Measurements from ENCODE around the gene NBAS.

Gene NBAS

DNA sequence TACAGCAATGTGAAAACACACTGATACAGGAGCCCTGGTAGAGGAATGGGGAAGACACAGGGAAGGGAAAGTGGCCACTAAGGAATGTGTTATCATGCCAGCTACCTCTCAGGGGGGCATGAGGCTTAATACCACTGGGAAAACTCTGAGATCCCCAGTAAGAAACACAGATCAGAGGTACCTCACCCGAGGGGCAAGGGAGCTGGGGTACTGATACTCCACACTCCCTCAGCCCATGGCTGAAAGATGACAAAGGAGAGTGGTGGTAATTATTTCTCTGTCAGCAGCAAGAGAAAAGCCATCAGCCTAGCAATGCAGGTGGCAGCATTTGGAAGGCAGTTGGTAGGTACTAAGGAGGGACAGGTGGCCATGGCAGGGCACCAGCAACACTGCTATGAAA is 434.8 kb downstream of the NBAS start:
- Histone ChIP-seq H3K9ac (ENCODE audit: low read length) (no peak overlapping the region), H3K27ac (ENCODE audit: low read length) (no peak overlapping the region), H3K27me3 (ENCODE audit: control insufficient read depth, insufficient read depth, low read length) (no peaks in the 10 kb centered on the region), H3K9me3 (ENCODE audit: control insufficient read depth, low read depth, low read length) (no peaks in the 10 kb centered on the region), H3K36me3 (ENCODE audit: control insufficient read depth, low read depth, low read length) (no peaks in the 10 kb centered on the region), H3K4me1 (ENCODE audit: control insufficient read depth, low read depth, low read length) (peaks cover 5% of the 10 kb centered on the region), H3K4me3 (ENCODE audit: low read length) (no peak overlapping the region)

DNA sequence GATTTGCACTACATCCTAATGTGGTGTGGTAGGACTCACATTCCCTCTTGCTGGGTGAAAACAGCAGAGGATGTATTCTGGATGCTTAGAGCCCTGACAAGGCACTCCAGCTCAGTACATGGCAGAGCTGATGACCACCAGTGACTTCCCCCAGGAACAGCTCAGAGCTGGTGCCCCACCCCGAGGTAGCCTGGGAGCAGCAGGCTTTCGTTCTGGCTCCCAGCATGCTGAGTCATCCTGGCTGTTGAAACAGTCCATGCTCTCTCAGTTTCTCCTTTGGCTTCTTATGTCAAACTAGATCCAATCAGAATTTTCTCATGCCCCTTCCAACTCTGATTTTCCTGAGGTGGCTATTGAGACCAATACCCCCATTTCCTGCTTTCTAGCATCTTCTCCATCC is 438.2 kb downstream of the NBAS start:
- H3K36me3 ChIP-seq (ENCODE audit: control insufficient read depth, low read depth, low read length): no peaks in the 10 kb centered on the region
- no peak overlapping the region for H3K9ac ChIP-seq (ENCODE audit: low read length)
- H3K27ac ChIP-seq (ENCODE audit: low read length): no peak overlapping the region
- no peak overlapping the region for H3K4me3 ChIP-seq (ENCODE audit: low read length)
- no peaks in the 10 kb centered on the region for H3K9me3 ChIP-seq (ENCODE audit: control insufficient read depth, low read depth, low read length)
- H3K4me1 ChIP-seq (ENCODE audit: control insufficient read depth, low read depth, low read length): peaks cover 11% of the 10 kb centered on the region
- no peaks in the 10 kb centered on the region for H3K27me3 ChIP-seq (ENCODE audit: control insufficient read depth, insufficient read depth, low read length)

DNA sequence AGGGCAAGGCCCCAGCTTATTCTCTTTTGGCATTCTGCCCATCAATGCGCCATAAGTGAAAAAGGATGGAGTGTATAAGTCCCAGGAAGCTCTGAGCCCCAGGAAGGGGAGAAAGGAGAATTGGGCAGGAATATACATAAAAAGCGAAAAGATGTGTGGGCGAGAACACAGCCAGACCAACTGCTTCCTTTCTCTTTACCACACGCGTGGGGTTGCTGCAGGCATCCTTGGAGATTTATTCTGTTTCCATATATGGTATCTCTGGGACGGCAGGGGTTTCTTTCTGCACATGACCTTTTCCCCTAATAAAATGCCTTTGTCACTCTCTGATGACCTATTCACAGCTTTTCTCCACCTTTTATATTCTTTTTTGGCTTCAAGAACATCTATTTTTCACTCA is 440.5 kb downstream of the NBAS start:
- no peak overlapping the region for H3K4me3 ChIP-seq (ENCODE audit: low read length)
- H3K9me3 ChIP-seq (ENCODE audit: control insufficient read depth, low read depth, low read length): no peaks in the 10 kb centered on the region
- no peak overlapping the region for H3K27ac ChIP-seq (ENCODE audit: low read length)
- no peaks in the 10 kb centered on the region for H3K36me3 ChIP-seq (ENCODE audit: control insufficient read depth, low read depth, low read length)
- H3K4me1 ChIP-seq (ENCODE audit: control insufficient read depth, low read depth, low read length): peaks cover 6% of the 10 kb centered on the region
- H3K9ac ChIP-seq (ENCODE audit: low read length): no peak overlapping the region
- no peaks in the 10 kb centered on the region for H3K27me3 ChIP-seq (ENCODE audit: control insufficient read depth, insufficient read depth, low read length)

DNA sequence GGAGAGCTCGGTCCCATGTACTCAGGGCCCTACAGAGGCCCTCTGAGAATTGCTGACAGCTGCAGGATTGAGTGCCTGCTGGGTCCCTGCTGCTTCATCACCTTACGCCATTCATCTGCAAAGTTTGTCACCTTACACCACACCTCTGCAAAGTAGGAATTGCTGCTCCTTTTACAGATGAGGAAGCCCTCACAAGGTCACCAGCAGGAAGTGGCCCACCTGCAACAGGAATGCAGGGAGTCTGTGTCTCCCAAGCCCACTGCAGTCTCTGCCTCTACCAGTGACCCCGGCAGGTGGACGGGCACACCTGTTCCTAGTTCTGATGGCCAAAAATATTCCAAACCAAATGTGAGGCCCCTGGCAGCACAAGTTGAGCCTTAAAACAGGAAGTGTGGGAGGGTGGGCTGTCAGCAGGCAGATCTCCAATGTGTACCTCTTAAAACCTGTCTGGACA is 441.4 kb downstream of the NBAS start:
- Histone ChIP-seq H3K4me3 (ENCODE audit: low read length) (no peak overlapping the region), H3K27me3 (ENCODE audit: control insufficient read depth, insufficient read depth, low read length) (no peaks in the 10 kb centered on the region), H3K36me3 (ENCODE audit: control insufficient read depth, low read depth, low read length) (no peaks in the 10 kb centered on the region), H3K4me1 (ENCODE audit: control insufficient read depth, low read depth, low read length) (peaks cover 6% of the 10 kb centered on the region), H3K27ac (ENCODE audit: low read length) (no peak overlapping the region), H3K9me3 (ENCODE audit: control insufficient read depth, low read depth, low read length) (no peaks in the 10 kb centered on the region), H3K9ac (ENCODE audit: low read length) (no peak overlapping the region)

DNA sequence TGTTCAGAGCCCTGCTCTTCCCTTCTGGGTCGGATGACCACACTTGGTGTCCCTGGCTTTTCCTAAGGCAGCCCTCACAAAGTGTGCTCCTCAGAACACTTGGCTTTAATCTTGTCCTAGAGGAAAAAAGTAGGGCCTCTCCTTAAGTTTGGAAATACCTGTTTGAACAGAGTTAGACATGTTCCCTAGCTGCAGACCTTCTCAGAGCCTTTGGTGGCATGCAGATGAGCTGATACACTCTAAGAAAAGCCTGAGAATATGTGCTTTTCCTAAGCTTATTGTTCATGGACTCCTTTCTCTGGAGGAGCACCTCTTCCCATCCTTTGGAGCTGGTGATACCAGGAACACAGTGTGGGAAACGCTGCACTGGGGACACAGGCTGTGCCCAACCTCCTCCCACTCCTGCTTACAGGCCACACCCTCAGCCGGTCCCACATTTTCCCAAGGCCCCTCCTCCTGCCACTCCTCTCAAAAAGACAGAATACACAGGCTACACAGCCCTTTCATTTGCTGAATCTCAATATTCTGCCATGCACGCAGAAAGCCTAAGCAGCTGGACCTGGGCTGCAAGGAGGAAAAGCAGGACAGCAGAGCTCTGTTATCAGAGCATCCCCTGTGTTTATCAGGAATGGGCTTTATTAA is 443.6 kb downstream of the NBAS start:
- peaks cover 6% of the 10 kb centered on the region for H3K4me1 ChIP-seq (ENCODE audit: control insufficient read depth, low read depth, low read length)
- H3K27ac ChIP-seq (ENCODE audit: low read length): no peak overlapping the region
- H3K9me3 ChIP-seq (ENCODE audit: control insufficient read depth, low read depth, low read length): peaks cover 4% of the 10 kb centered on the region
- no peaks in the 10 kb centered on the region for H3K27me3 ChIP-seq (ENCODE audit: control insufficient read depth, insufficient read depth, low read length)
- H3K4me3 ChIP-seq (ENCODE audit: low read length): no peak overlapping the region
- H3K9ac ChIP-seq (ENCODE audit: low read length): no peak overlapping the region
- no peaks in the 10 kb centered on the region for H3K36me3 ChIP-seq (ENCODE audit: control insufficient read depth, low read depth, low read length)

Data from iPS-18a (cell line).